GM19324 (cell line): ENCODE data around the gene RPAIN.

Experiments
- ATAC-seq: cut with Tn5 transposase; IDR thresholded peaks from one replicate; pipeline ENCODE4 v1.9.1; 2021; ENCODE audit warnings: mild to moderate bottlenecking, moderate library complexity; ENCODE audit not compliant: unreplicated experiment, low FRiP score

The RPAIN gene, protein sequence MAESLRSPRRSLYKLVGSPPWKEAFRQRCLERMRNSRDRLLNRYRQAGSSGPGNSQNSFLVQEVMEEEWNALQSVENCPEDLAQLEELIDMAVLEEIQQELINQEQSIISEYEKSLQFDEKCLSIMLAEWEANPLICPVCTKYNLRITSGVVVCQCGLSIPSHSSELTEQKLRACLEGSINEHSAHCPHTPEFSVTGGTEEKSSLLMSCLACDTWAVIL

DNA sequence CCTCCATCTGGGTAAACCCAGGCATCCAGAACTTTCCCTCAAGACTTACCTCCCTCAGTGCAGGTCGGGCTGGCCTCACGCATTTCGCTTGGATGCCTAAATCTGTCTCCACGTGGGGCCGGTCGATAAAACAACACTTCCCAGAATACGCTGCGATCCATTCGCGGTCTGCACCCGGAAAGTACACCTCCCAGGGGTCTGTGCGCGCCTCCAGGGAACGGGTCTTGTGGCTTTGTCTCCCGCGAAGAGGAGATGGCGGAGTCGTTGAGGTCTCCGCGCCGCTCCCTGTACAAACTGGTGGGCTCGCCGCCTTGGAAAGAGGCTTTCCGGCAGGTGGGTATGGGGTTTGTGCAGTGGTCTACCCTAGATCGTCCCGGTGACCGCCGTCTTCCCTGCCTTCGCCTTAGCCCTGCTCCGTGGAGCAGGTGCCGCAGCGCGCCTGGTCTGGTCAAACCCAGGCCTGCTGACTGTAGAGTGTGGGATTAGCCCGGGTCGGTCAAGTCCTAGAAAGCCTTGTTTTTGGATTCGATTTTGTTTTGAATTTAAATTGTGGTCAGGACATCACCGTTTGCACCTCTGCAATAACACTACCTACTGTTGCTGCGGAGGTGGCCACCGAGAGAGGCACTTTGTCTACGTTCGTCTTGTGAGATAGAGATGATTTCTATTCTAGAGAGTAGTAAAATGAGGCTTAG lies at the start of gene RPAIN:
TSS of gene RPAIN (plus strand) at position 224 of the 695 bp plus-strand sequence. CDS start at position 253, 29 bp downstream.
- ATAC-seq: peak; percentile 60

DNA sequence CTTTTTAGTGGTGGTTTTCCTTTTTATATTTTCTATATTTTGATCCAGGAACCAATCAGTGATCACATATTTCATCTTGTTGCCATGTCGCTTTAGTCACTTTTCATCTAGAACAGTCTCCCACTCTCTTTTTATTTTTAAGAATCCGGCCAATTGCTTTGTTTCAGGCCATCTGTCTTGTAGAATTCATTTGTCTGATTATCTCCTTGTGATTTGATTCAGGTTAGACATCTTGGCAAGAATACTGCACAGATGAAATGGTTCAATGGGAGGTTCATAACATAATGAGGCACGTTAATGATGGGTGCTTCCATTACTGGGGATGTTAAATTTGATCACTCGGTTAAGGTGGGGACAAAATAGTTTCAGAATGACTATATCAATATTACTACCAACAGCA lies 49.6 kb upstream of the RPAIN start:
- no peak for ATAC-seq

DNA sequence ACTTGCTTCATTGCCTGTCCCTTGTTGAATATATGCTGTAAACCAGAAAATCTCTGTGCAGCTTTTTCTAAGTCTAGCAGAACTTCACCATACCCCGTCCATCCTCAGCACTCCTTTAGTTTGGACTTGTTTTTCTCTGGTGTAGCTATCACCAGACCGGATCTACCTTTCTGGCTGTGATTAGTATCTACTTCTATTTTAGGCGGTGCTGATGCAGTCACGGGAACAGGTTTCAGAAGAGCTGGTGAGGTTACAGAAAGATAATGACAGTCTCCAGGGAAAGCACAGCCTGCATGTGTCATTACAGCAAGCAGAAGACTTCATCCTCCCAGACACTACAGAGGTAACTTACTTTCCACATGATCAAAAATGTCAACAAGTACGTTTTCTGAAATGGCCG lies 46.9 kb upstream of the RPAIN start:
- ATAC-seq: no peak

DNA sequence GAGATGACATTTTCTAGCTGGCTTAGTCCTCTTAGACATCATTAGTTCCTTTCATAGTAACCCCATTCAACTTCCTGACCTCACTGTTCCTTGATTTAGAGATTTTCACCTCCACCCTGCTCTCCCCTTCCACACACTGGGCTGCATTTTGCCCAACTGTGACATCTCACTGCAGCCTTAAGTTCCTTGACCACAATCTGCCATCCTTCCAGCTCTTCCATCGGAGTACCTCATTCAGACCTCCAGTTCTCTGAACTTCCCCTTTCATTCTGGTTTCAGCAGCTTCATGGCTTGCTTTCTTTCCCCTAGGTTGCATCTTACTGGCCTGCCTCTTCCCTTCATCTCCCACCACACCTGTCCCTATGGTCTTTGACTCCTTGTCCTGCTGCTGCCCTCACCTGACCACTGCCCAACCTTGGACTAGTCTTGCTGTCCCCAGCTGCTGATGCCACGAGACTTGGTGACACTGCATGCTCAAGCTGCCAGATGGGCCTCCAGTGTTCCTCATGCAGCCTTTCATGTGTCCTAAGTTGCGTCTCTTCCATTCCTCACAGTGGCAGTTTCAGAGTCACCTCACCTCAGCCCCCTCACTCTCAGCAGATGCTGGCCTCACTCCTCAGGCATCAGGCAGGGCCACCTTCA lies 41.3 kb upstream of the RPAIN start:
- ATAC-seq: no peak

DNA sequence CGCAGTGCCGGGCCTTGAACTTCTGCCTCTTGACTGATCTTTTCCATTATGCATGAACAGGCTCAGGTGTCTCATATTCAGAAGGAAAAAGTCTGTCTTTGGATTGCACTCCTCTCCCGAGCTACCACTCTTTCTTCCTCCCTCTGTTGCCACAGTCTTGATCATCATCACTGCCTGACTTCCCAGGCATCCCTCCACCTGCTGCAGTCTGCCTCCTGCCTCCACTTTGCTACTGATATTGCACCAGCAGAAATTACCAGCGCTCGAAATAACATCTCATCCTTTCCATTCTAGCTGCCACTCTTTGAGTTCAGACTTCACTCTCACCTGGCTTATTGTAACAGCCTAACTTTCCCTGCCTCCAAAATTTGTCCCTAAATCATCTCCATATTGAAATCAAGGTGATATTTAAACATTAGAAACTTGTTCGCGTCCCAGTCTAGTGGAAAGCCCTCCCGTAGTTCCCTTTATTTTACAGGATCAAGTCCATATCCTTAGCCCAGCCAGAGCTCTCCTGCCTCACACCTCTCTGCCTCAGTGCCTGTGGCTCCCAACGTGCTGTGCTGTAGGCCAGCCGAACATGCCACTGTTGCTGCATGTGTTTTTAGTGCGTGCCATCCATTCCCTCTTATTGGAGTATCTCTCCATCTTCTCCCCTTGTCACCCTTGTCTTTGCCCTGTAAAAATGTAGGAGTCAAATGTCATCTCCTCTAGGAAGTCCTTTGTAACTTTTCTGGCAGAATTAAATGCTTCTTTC lies 40.5 kb upstream of the RPAIN start:
- no peak for ATAC-seq

DNA sequence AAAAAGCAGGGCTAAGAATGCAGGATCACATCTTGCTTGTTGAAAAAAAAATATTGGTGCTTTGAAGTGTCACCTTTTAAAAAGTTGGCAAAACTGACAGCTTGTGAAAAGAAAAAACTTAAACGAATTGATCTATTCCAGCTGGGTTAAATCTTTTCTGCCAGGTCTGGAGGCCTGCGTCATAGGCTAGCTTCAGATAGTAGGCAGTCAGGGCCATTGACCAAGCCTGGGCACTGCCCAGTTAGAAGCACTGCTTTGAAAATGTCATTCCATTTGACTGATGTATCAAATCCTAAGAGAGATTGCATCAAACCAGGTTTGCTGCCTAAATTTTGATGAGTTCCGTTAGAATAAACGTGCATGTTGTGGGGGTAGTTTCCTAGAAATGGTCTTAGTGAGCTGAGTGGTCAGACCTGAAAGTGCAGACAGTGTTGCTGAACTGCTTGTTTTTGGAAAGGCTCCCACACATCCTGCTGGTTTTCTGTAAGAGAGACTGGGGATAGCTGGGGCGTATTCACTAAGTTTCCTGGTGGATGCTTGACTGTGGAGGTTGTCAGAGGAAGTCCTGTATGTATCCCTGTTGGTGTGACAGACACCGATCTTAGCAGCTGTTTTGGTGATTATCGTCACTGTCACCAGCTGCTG lies 39.4 kb upstream of the RPAIN start:
- ATAC-seq: no peak

DNA sequence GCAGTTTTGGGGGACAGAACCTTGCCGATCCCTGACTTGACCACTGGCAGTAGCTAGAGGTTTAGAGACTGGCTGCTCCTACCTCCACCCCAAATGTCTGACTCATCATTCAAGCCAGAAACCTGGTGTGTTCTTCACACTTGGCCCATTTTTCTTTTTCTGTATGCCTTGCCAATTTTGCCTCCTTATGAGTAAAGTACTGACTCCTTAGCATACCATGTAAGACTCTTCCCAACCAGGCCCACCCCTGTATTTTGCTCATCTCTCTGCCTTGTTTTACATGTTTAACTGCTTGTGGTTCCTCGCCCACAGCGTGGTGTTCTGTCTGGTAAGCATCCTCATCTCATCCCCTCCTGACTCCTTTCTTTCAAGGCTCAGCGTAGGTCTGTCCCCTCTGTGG lies 38.4 kb upstream of the RPAIN start:
- ATAC-seq: no peak

DNA sequence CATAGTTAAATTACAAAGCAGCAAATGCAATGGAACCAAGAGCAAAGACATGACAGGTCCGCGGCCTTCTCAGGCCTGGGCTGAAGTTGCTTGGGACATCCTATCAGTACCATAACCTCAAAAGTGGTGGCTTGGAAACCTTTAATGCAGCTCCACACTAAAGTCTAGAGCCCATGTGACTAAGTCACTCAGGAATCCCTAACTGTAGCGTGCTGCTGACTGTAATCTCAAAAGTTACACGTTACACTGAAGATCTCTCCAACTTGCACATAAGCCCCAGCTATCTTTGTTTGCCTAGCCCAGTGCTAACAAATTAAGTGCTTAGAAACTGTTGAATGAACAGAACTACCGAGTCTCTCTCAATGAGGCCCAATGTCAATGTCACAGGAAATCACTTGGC lies 28.3 kb upstream of the RPAIN start:
- ATAC-seq: no peak

DNA sequence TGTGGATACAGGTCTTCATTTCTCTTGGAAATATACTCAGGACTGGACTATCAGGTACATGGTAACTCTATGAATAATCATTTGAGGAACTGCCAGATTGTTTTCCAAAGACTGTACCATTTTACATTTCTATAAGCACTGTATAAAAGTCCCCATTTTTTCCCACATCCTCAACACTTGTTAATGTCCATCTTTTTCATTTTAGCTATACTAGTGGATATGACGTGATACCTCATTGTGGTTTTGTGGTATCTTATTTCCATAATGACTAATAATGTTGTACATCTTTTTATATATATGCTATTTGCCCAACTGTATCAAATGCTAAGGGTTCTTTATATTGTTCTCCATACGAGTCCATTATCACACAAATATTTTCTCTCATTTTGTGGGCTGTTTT lies 23.4 kb upstream of the RPAIN start:
- ATAC-seq: no peak

DNA sequence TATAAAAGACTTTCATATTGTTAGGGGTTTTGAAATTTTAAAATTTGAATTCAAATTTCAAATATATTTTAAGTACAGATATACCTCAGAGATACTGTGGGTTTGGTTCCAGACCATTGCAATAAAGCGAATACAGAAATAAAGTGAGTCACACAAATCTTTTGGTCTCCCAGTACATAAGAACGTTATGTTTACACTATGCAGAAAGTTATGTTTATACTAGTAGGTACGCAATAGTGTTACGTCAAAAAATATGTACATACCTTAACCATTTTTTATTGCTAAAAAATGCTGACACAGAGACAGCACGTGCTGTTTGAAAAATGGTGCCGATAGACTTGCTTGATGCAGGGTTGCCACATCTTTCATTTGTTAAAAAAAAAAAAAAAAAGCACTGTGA lies 20.2 kb upstream of the RPAIN start:
- no peak for ATAC-seq

DNA sequence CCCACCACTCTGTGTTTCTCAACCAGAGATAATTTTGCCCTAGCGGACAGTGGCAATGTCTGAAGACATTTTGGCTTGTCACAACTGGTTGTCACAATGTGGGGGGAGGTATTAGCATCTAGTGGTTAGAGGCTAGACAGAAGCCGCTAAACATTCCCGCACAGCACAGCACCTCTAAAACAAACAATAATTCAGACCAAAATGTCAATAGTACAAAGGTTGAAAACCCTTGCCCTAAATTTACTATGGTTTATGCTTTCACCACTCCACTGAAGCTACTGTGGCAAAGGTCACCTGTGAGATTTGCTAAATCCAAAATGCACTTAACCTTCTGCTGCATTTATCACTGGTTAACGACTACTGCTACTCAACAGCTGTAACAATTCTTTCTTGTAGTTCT lies 14.6 kb upstream of the RPAIN start:
- ATAC-seq: no peak

DNA sequence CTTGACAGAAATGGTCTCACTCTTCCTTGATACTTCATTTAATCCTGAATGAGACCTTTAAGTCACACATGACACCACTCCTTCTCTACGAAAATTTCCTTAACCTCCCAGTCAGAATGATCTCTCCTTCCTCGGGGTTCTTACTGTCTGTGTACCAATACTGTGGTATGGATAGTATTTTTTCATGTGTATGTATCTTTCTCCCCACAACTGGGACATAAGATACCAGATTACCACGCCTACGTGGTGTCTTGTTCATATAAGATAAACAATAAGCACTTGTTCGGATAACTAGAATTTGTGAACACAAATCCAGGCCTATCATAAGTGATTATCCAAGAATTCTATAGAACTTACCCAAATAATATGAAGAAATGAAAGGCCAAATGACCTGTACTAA lies 11.8 kb upstream of the RPAIN start:
- no peak for ATAC-seq

DNA sequence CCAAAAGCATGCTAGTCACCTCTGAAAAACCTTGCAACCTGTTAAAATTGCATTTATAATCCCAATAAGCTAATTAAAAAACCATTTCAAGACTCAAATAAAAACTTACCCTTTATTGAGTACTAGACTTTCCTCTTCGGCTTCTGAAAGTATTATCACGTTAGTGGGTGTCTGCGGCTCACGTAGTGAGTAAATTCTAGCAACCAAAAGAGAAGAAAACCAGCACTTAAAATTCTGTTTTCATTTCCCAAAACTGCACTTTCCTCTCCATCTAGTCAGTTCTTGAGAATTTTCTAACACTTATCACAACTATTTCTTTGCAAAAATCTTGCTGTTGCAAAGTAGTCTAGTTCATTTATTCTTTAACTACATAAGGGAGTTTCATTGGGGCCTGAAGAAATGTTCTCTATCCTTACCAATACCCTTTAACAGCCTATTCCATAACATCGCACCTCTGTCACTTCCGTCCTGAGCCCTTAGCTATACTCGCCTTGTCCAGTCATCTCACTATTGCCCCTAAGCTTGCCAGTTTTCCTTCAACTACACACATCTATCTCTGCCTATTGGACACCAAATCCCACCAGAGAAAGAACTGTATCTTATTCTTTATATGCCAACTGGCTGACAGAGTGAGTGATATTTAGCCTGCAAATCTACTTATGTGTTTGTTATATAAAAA lies 9.2 kb upstream of the RPAIN start:
- ATAC-seq: no peak

DNA sequence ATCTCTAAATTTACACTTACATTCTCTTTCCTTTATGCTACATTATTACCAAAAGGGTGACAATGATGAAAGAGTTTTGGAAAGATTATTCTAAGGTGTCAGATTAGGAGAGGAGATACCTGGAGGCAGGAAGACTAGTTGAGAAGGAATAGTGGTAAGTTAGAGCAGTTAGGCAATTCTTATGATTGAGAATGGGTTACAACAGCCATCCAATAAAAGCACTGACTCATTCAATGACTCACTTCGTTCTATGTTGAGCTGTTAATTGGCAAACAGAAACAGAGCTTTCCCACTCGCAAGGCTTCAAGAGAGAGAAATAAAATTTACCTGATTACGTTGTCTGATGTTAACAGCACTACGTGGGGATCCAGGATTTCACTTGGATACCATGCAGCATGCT lies 6.3 kb upstream of the RPAIN start:
- ATAC-seq: no peak

DNA sequence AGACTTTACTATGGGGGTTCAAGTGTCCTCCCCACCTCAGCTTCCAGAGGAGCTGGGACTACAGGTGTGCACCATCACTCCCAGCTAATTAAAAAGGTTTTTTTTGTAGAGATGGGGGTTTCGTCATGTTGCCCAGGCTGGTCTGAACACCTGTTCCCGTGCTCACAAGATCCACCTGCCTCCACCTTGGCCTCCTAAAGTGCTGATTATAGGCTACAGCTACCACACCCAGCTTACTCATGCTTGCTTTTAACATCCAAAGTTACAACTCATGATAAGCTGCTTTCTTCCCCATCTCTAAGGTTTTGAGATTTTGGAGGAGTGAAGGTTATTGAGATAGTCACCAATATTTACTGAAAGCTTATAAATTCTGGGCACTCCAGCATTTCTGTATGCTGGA lies 3.1 kb upstream of the RPAIN start:
- ATAC-seq: no peak

DNA sequence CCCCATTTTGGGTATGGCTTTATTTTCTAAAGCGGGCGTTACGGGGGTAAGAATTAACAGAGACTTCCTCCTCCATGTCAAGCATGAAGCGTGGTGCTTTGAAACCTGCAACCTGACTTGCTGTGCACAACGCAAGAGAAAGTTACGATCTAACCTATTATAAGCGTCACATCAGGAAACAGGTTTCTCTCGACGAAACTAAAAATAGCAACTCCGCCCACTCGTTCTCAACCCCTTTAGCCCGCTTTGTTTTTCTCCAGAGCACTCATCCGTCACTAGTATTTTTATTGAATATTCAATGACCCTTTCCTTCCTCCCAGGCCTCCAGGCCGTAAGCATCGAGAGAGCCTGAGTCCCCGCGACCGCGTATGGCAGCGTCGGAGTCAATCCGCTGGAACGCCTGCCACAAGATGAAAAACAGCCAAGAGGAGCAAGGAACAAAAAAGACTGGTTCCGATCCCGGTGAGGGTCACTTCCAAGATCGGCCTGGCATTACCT lies 1.1 kb upstream of the RPAIN start:
- peak; percentile 29 for ATAC-seq

DNA sequence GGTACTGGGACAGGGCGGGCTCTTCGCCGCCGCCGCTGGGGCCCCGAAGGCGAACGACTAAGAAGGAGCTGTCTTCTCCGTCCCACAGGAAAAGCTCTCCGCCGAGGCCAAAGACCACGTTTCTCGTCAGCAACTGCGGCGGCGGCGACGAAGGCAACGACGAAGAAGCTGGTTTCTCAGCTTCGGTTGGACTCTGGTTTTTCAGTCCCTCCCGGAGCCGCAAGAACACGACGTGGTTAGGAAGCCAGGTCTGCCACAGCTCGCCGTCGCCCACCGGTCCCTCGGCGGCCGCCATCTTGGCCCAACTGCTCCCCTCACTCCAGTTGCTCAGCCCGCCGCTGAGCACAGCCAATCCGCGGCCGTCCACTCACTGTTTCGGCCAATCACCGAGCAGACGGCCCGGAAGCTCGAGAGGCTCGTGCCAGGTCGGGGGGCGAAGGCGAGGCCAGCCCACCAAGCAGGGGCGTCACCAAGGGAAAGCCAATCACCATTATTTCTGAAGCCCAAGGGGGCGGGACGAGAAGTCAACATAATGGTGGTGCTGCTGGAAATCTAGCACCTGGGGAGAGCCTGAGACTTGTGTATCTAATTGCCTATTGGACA lies 525 bp upstream of the RPAIN start, which contains the start of gene NUP88:
TSS of gene NUP88 (minus strand) at position 307 of the 603 bp plus-strand sequence. CDS start at position 295, 12 bp downstream.
- peak; percentile 90 for ATAC-seq

DNA sequence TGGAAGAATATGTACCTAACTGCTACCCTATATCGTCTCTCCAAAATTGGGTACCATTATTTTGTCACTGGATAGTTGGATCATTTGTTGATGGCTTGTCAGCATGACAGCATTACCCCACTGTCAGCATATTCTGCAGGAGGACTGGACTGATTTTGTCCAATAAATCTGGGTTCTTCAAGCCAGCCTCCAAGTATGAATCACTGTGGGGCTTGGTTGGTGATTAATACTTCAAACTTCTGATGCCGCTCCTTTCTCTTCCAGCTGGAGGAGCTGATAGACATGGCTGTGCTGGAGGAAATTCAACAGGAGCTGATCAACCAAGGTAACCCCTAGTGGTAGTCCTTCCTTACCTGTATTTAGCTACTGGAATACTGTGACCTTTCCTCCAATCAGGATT lies 2.5 kb downstream of the RPAIN start:
- no peak for ATAC-seq

DNA sequence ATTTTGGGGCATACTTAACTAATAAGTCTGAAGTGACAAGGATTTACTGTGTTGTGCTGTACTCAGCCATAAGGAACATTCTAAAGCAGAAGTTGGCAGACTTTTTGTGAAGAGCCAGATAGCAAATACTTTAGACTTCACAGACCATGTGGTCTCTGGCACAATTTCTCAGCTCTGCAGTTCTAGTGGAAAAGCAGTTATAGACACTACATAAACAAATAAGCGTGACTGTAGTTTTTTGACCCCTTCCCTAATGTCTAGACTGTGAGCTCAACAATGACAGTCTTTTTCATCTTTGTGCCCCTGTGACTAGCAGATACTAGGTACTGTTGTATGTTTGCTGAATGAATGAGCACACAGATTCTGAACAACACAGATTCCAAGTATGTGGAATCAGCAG lies 4.9 kb downstream of the RPAIN start:
- ATAC-seq: no peak
